Measurements from ENCODE around the gene PDE3A. TPM values are rescaled to one million over a fixed set of nuclear protein-coding genes. Genes with fewer than 3 reads are reported as not detected.
"Not testable (repeated sequence)": the region's sequence is repeated elsewhere in the genome, so short reads cannot be mapped to it uniquely, and the experiment has no call there.

Gene PDE3A
- 10 to 100 TPM in 7 of 10 donors, 1 to 10 TPM in 3; 7.6 to 13.6 (median 11.3) TPM for polyA plus RNA-seq (ENCODE audit: insufficient read length in 10 of 10)
- long read RNA-seq, donor 1 = 0 reads
- long read RNA-seq, donor 2 = 0 reads
- long read RNA-seq, donor 3 = 0 reads
- long read RNA-seq, donor 4 = 0 reads
- long read RNA-seq, donor 5 = 0 reads
- long read RNA-seq, donor 6 = 0 reads
- long read RNA-seq, donor 7, full-length matches to known transcripts = 1 of 1 reads
- long read RNA-seq, donor 7, partial matches to known transcripts = 0 of 1 reads
- long read RNA-seq, donor 7, other reads (novel, unspliced or antisense) = 0 of 1 reads
- long read RNA-seq, donor 8 = 0 reads
- long read RNA-seq, donor 9 = 0 reads

GRCh38 chr12:20368114-20368650 lies at the start of gene PDE3A:
TSS of gene PDE3A (plus strand) at chr12:20368537. CDS start at chr12:20369285, 748 bp downstream.
- DNase-seq = peak; percentile 80 to 95 (median 85)

GRCh38 chr12:20319366-20319765 lies 49.0 kb upstream of the PDE3A start:
- DNase-seq = no peak

DNA sequence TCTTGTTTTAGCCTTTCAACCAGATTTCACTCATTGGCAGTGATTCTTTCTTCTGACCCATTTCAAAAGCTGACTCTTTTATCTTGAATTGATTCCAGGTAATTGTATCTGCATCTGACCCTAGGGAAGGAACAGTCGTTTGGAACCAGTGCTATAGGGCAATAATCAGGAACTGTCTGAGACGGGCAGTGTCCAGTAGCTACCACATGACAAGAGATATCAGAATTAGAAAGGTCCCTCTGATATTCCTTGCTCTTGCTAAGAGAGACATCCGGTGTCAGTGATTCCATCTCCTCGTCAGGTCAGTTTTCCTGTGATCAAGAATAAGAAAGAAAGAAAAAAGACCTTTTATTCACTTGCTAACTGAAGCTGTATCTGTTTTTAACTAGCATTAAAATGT lies 47.8 kb upstream of the PDE3A start:
- DNase-seq = no peak

DNA sequence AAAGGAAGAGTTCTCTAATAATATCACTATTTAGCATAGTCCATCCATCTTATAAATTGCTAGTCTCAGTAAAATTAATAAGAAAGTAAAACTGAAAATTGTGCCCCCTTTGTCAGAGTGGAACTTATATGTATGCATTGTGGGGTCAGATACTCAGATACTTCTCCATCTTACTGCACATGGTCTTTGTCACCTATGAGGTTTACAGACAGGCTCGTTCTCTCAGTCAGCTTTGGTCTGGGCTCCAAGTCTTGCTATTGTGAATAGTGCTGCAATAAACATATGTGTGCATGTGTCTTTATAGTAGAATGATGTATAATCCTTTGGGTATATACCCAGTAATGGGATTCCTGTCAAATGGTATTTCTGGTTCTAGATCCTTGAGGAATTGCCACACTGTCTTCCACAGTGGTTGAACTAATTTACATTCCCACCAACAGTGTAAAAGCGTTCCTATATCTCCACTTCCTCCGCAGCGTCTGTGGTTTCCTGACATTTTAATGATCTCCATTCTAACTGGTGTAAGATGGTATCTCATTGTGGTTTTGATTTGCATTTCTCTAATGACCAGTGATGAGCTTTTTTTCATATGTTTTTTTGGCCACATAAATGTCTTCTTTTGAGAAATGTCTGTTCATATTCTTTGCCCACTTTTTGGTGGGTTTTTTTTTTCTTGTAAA lies 37.4 kb upstream of the PDE3A start:
- not testable (repeated sequence) for DNase-seq

- no peak for DNase-seq
Measured at GRCh38 chr12:20339060-20339459, 29.3 kb upstream of the PDE3A start.

DNA sequence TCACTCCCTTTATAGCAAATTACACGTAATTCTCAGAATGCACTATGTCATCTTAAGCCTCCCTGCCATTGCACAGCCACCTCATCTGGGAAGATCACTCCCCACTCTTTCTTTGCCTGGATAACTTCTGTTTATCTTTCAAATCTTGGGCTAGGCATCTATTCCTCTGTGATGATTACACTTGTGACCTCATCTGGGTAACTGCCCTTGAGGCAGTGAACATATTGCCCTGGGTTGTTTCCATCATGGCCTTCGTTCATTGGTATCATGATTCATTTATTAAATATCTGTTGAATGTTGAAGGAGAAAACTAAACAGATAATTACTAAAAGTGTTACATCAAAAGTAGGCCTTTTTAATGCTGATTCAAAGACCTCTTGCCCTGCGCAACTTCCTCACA lies 26.2 kb upstream of the PDE3A start:
- DNase-seq = no peak

DNA sequence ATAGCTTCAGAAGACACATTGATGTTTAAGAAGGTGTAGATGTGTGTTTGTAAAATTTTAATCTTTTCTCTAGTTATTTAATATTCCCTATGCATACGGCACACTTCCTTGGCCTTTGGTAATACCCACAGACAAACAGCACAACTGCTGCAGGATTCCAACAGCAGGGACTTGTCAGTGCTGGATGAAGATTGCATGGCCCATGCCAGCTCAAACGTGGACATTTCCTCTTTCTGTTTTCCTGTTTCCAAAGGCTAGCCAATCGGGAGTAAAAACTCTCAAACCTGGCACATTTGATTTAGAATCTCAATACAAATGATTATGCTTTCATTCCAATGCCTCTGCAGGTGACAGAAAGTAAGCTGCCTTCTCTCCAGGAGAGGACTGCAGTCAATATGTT lies 22.5 kb upstream of the PDE3A start:
- DNase-seq = no peak

- DNase-seq = no peak
Measured at GRCh38 chr12:20350026-20350425, 18.3 kb upstream of the PDE3A start.

DNA sequence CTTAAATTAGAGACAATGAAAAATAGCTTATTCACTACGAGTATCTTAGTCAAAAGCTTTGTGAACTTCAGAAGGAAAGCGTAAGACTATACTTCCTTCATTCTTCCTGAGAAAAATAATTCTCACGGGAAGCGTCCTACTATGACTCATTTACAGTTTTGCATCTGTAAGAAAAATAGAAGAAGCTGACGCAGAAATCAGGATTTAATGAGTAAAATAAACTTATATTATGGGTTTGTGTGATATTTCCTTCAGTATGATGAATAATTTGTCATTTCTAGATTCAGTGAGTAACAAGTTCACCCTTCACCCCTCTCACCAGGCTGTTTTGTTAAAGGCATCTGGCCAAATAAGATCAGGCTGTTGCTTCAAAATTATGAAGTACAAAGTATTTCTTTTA lies 17.8 kb upstream of the PDE3A start:
- peak in 2 of 3 donors; percentile 55 to 68 for DNase-seq

DNA sequence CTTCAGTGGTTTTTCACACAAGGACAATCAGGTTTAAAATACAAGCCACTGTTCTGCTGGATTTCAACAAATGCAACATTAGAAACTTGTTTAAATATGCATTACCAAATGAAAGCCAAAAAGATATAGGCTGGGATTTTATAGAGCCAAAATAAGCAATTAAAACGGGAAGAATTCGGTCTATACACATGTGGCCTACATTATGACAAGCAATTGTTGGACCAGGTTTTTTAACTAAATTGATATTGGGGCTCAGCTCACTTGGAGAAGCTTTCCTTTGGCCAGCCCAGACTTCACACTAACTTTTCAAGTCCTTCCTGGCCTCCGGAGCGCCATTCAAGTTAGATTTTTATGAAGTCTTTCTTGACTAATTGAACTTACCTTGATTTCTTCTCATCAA lies 16.9 kb upstream of the PDE3A start:
- peak in 1 of 3 donors; percentile 50 for DNase-seq

- no peak for DNase-seq
Measured at GRCh38 chr12:20356048-20356447, 12.3 kb upstream of the PDE3A start.

DNA sequence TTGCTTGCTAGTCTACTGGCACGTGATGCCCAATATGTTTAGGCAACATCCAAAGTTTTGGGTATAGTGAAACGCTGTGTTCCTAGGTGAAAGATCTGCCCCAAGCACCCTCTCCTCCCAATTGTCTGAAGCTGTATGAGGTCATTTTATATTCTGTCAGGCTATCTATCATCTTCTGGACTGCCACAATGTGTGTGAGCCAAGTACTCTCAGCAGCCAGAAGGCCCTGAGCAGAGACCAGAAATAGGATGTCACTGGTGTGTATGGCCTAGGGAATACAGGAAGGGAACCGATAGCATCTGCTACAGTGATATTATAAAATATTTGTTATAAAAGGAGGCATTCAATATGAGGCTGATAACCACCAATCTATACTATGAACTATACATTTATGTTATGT lies 7.9 kb upstream of the PDE3A start:
- DNase-seq = no peak

- no peak for DNase-seq
Measured at GRCh38 chr12:20361416-20361815, 6.9 kb upstream of the PDE3A start.

- DNase-seq = no peak
Measured at GRCh38 chr12:20364501-20364900, 3.8 kb upstream of the PDE3A start.

GRCh38 chr12:20366776-20367409 lies 1.4 kb upstream of the PDE3A start:
- no peak for DNase-seq

GRCh38 chr12:20367583-20368113 lies 689 bp upstream of the PDE3A start:
- no peak for DNase-seq

- DNase-seq = peak in 2 of 3 donors; percentile 49 to 75
Measured at GRCh38 chr12:20368651-20369304, 441 bp downstream of the PDE3A start.

DNA sequence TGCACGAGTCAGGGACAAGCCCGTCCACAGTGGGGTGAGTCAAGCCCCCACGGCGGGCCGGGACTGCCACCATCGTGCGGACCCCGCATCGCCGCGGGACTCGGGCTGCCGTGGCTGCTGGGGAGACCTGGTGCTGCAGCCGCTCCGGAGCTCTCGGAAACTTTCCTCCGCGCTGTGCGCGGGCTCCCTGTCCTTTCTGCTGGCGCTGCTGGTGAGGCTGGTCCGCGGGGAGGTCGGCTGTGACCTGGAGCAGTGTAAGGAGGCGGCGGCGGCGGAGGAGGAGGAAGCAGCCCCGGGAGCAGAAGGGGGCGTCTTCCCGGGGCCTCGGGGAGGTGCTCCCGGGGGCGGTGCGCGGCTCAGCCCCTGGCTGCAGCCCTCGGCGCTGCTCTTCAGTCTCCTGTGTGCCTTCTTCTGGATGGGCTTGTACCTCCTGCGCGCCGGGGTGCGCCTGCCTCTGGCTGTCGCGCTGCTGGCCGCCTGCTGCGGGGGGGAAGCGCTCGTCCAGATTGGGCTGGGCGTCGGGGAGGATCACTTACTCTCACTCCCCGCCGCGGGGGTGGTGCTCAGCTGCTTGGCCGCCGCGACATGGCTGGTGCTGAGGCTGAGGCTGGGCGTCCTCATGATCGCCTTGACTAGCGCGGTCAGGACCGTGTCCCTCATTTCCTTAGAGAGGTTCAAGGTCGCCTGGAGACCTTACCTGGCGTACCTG lies 1.1 kb downstream of the PDE3A start:
- peak; percentile 64 to 95 (median 75) for DNase-seq

DNA sequence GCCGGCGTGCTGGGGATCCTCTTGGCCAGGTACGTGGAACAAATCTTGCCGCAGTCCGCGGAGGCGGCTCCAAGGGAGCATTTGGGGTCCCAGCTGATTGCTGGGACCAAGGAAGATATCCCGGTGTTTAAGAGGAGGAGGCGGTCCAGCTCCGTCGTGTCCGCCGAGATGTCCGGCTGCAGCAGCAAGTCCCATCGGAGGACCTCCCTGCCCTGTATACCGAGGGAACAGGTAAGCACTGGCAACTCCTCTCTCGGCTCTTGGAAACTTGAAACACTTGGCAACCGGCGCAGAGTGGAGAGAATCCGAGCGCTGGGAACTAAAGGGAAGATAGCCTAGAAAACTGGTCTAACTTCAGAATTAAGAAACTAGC lies 1.7 kb downstream of the PDE3A start:
- peak in 2 of 3 donors; percentile 29 to 66 for DNase-seq

GRCh38 chr12:20370866-20371519 lies 2.7 kb downstream of the PDE3A start:
- no peak for DNase-seq

Data from muscle of back (tissue), 13 donors.